Iris pigment epithelial cell (primary cell): Measurements from ENCODE around the gene IL21.
A peak's percentile ranks its signal among the peaks of the same experiment; 100 is the strongest.
"Not testable (repeated sequence)": the region's sequence is repeated elsewhere in the genome, so short reads cannot be mapped to it uniquely, and the experiment has no call there.

Experiments
- DNase-seq: peaks from one replicate; pipeline ENCODE4 v3.0.0-alpha.2; 2011; ENCODE audit warnings: low read depth

Gene IL21

DNA sequence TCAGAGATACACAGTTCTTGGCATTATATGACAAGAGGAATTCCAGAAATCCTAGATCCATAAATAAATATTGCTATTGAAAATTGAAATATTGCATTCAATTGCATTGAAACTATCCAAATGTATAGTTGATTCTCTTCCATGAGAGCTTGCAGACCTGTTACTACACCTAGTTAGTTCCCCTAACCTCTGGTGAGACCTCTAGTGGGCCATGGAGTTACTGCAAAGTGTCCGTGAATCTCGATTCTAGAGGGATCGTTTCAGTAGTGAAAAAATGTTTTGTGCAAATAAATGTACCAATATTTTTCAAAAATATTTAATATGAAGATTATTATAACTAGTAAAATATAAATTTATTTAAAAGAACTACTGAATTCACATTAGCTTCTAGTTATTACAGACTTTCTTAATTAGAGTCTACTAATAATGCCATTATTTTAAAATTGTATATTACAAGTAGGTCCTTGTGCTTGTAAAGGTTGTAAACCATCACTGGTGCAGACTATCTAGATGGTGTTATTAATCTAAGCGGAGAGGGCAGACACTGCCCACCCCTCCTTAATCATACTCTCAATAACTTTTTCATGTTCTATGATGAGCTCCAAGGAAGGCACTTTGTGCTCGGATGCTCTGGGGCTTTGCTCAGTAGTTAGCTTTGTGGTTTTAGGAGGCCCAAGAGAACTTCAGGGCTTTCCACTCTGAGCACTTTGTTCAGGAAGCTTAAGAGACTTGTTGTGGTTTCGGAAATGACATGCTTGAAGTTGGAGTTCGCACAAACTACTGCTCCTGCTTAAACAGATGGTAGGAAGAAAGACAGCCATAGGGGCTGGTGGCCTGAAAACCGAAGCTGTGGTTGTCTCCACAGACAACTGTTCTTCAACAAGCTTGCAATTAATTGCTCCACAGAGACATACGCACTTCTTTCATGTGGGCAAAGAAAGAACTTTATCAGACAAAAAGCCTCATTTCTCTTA is 42.8 kb downstream of the IL21 start:
- DNase-seq, result peak; percentile 39

DNA sequence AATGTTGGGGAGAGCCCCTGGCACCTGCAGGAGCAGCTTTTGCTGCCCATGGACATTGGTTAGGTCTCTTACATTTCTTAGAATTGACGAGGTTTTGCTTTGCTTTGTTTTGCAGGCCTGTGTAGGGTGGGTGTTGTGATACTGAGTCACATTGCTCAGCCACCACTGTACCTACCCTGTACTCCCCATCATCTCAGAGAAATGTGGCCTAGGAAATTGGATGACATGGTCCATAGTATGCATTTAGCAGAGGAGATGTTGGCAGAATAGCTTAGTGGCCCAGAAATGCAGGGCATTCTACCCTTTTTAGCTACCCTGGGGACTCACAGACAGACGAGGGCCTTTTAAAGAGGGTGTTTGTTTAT is 43.7 kb downstream of the IL21 start:
- no peak for DNase-seq

- peak; percentile 56 for DNase-seq
Measured at GRCh38 chr4:122576261-122577188, 44.3 kb downstream of the IL21 start.

DNA sequence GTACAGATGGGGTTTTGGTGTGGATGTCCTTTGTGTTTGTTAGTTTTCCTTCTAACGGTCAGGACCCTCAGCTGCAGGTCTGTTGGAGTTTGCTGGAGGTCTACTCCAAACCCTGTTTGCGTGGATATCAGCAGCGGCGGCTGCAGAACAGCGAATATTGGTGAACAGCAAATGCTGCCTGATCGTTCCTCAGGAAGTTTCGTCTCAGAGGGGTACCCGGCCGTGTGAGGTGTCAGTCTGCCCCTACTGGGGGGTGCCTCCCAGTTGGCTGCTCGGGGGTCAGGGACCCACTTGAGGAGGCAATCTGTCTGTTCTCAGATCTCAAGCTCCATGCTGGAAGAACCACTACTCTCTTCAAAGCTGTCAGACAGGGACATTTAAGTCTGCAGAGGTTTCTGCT is 46.5 kb downstream of the IL21 start:
- not testable (repeated sequence) for DNase-seq

DNA sequence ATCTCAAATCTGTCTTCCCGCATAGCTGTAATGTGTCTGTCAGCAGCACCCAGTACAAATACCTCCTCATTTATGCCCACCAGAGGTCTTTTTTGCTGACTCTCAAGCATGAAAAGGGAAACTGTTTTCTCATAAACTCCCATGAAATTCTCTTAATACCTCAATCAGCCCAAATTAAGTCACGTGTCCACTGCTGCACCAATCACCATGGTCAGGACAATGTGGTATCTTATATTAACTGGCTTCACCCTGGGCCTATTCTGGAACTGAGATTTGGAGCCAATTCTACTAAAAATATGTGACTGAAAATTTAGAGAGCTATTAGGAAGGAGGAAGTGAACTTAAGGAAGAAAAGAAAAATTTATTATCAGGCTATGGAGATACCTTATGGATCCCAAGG is 58.4 kb downstream of the IL21 start:
- no peak for DNase-seq
